ENCODE results near the gene ADIRF.
"Not testable (repeated sequence)": the region's sequence is repeated elsewhere in the genome, so short reads cannot be mapped to it uniquely, and the experiment has no call there.

ADIRF gene

GRCh38 chr10:86976362-86977056, 8.2 kb downstream of the ADIRF start:
- no peak for DNase-seq (ENCODE audit: low read depth in 3 of 3)

- DNase-seq (ENCODE audit: low read depth in 3 of 3), result not testable (repeated sequence)
Measured at GRCh38 chr10:86978457-86978856, 10.2 kb downstream of the ADIRF start.

GRCh38 chr10:86979296-86979818, 11.1 kb downstream of the ADIRF start:
- DNase-seq (ENCODE audit: low read depth in 3 of 3), result no peak

- DNase-seq (ENCODE audit: low read depth in 3 of 3), result no peak
Measured at GRCh38 chr10:86979977-86980448, 11.7 kb downstream of the ADIRF start.

GRCh38 chr10:86981020-86981419, 12.7 kb downstream of the ADIRF start:
- not testable (repeated sequence) for DNase-seq (ENCODE audit: low read depth in 3 of 3)

GRCh38 chr10:86981716-86982115, 13.4 kb downstream of the ADIRF start:
- DNase-seq (ENCODE audit: low read depth in 3 of 3), result no peak

- not testable (repeated sequence) for DNase-seq (ENCODE audit: low read depth in 3 of 3)
Measured at GRCh38 chr10:86984498-86984897, 16.2 kb downstream of the ADIRF start.

GRCh38 chr10:86988520-86988919, 20.2 kb downstream of the ADIRF start:
- DNase-seq (ENCODE audit: low read depth in 3 of 3), result no peak

GRCh38 chr10:86991362-86991761, 23.1 kb downstream of the ADIRF start:
- DNase-seq (ENCODE audit: low read depth in 3 of 3), result not testable (repeated sequence)

- DNase-seq (ENCODE audit: low read depth in 3 of 3), result no peak
Measured at GRCh38 chr10:86992456-86992855, 24.2 kb downstream of the ADIRF start.

- no peak for DNase-seq (ENCODE audit: low read depth in 3 of 3)
Measured at GRCh38 chr10:86992929-86993328, 24.6 kb downstream of the ADIRF start.

- DNase-seq (ENCODE audit: low read depth in 3 of 3), result not testable (repeated sequence)
Measured at GRCh38 chr10:86999802-87000403, 31.6 kb downstream of the ADIRF start.

GRCh38 chr10:87000491-87000890, 32.2 kb downstream of the ADIRF start:
- no peak for DNase-seq (ENCODE audit: low read depth in 3 of 3)

- not testable (repeated sequence) for DNase-seq (ENCODE audit: low read depth in 3 of 3)
Measured at GRCh38 chr10:87007124-87007523, 38.8 kb downstream of the ADIRF start.

- not testable (repeated sequence) for DNase-seq (ENCODE audit: low read depth in 3 of 3)
Measured at GRCh38 chr10:87007674-87008073, 39.4 kb downstream of the ADIRF start.

- not testable (repeated sequence) for DNase-seq (ENCODE audit: low read depth in 3 of 3)
Measured at GRCh38 chr10:87008303-87008702, 40.0 kb downstream of the ADIRF start.

GRCh38 chr10:87009134-87009696, 40.9 kb downstream of the ADIRF start:
- not testable (repeated sequence) for DNase-seq (ENCODE audit: low read depth in 3 of 3)

GRCh38 chr10:87013528-87013927, 45.2 kb downstream of the ADIRF start:
- DNase-seq (ENCODE audit: low read depth in 3 of 3), result not testable (repeated sequence)

- DNase-seq (ENCODE audit: low read depth in 3 of 3), result not testable (repeated sequence)
Measured at GRCh38 chr10:87014986-87015716, 46.9 kb downstream of the ADIRF start.

- DNase-seq (ENCODE audit: low read depth in 3 of 3), result not testable (repeated sequence)
Measured at GRCh38 chr10:87018127-87018526, 49.8 kb downstream of the ADIRF start.

GRCh38 chr10:87019066-87019465, 50.8 kb downstream of the ADIRF start:
- DNase-seq (ENCODE audit: low read depth in 3 of 3), result not testable (repeated sequence)

- not testable (repeated sequence) for DNase-seq (ENCODE audit: low read depth in 3 of 3)
Measured at GRCh38 chr10:87019504-87019903, 51.2 kb downstream of the ADIRF start.

Measured in stimulated activated CD4-positive, alpha-beta T cell treated with anti-CD3 and anti-CD28 coated beads, TNF-alpha, amount 100 ng/mL, for 48 hours (primary cell).